VCaP (cell line): ENCODE results near the gene NME7.

ENCODE experiments used
- H3K27ac ChIP-seq: fragments of 450-650 bp; 2 replicates; pipeline ENCODE4 v1.5.1; 2017
- TF ChIP-seq, protein P1 (sequence below): fragments of 450-650 bp; conservative IDR thresholded peaks from 2 replicates; pipeline ENCODE4 v1.5.1; 2017; ENCODE audit warnings: mild to moderate bottlenecking, moderate library complexity

Gene NME7

DNA sequence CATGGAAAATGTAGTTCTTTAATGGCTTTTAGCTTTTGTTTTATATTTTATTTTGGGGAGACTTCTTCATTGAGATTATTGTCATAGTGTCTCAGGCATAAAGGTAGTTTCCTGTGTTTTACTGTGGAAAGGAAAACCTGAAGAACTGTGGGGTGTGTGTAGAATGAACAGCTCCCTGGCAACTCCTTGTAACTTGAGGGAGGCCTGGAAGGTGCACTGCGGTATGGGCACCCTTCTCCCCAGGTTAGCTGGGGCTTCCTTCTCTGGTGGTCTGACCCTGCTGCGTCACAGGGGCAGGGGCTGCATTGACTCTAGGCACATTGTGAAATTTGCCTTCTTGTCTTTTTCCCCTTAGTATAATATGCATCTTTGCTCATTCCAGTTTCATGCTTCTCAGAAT, 259.4 kb downstream of the NME7 start:
- H3K27ac ChIP-seq, result peak overlapping the region; percentile 56
- TF ChIP-seq, protein P1, sequence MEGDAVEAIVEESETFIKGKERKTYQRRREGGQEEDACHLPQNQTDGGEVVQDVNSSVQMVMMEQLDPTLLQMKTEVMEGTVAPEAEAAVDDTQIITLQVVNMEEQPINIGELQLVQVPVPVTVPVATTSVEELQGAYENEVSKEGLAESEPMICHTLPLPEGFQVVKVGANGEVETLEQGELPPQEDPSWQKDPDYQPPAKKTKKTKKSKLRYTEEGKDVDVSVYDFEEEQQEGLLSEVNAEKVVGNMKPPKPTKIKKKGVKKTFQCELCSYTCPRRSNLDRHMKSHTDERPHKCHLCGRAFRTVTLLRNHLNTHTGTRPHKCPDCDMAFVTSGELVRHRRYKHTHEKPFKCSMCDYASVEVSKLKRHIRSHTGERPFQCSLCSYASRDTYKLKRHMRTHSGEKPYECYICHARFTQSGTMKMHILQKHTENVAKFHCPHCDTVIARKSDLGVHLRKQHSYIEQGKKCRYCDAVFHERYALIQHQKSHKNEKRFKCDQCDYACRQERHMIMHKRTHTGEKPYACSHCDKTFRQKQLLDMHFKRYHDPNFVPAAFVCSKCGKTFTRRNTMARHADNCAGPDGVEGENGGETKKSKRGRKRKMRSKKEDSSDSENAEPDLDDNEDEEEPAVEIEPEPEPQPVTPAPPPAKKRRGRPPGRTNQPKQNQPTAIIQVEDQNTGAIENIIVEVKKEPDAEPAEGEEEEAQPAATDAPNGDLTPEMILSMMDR, result no peak

GRCh38 chr1:169107603-169108208, 259.9 kb downstream of the NME7 start:
- peak overlapping the region; percentile 83; the same call in 1 of the 2 replicates for H3K27ac ChIP-seq

GRCh38 chr1:169106921-169107602, 260.5 kb downstream of the NME7 start:
- H3K27ac ChIP-seq, result peak overlapping the region; percentile 83
- TF ChIP-seq, protein P1, result no peak

More at GRCh38 chr1:169107603-169108208, 259.9 kb downstream of the NME7 start:
- TF ChIP-seq, protein P1, result no peak

DNA sequence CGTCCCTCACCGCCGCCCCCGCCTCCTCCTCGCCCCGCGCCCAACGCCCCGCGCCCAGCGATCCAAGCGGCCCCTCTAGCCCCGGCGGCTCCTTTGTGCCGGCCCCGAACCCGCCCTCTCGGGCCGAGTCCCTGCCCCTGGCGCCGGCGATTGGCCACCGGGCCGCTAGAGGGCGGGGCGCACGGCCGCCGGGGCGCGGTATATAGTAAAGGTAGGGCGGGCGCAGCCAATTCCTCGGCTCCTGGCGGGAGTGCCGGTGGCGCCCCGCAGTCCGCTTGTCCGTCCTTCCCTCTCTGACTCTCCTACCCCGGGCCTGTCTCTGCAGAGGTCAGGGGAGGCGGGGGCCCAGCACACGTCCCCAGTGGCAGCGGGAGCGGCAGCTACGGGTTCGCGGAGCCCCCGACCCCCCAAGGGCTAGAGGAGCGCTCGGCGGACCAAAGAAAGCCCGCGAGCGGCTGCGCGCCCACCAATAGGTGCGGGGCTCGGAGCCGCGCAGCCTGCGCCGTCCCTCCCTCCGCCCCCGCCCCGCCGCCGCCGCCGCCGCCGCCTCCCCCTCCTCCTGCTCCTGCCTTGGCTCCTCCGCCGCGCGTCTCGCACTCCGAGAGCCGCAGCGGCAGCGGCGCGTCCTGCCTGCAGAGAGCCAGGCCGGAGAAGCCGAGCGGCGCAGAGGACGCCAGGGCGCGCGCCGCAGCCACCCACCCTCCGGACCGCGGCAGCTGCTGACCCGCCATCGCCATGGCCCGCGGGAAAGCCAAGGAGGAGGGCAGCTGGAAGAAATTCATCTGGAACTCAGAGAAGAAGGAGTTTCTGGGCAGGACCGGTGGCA, 261.3 kb downstream of the NME7 start, which contains the start of gene ATP1B1:
Gene ATP1B1 (plus strand): TSS at position 596 of the 826 bp plus-strand sequence. CDS start 140 bp downstream, at position 736.
- peak within 1 kb of the TSS; percentile 83 for H3K27ac ChIP-seq
- TF ChIP-seq, protein P1, result 0 out of 2 replicates have a peak, but pooled peaks have one; percentile 15

GRCh38 chr1:169105434-169106094, 262.0 kb downstream of the NME7 start:
- H3K27ac ChIP-seq, result peak overlapping the region; percentile 83

GRCh38 chr1:169105087-169105433, 262.5 kb downstream of the NME7 start:
- H3K27ac ChIP-seq, result peak overlapping the region; percentile 83
- TF ChIP-seq, protein P1, result no peak

More at GRCh38 chr1:169105434-169106094, 262.0 kb downstream of the NME7 start:
- TF ChIP-seq, protein P1, result no peak
